Stimulated activated CD8-positive, alpha-beta memory T cell treated with anti-CD3 and anti-CD28 coated beads, Interleukin-12 subunit alpha, Interleukin-12 subunit beta, amount 100 ng/mL, for 1 hour (primary cell): ENCODE measurements around the gene CFAP107.

Source experiments
- DNase-seq: peaks from one replicate; pipeline ENCODE4 v3.0.0-alpha.2; 2020; ENCODE audit warnings: low read depth

CFAP107 gene

GRCh38 chr1:12741946-12742345 lies 4.1 kb upstream of the CFAP107 start:
- DNase-seq: no peak

GRCh38 chr1:12745126-12745991 lies 641 bp upstream of the CFAP107 start:
- no peak for DNase-seq

- DNase-seq: no peak
Observed at GRCh38 chr1:12748778-12749355, 2.9 kb downstream of the CFAP107 start.

- no peak for DNase-seq
Observed at GRCh38 chr1:12754738-12755137, 8.7 kb downstream of the CFAP107 start.

- no peak for DNase-seq
Observed at GRCh38 chr1:12756273-12756672, 10.3 kb downstream of the CFAP107 start.

GRCh38 chr1:12756768-12757413 lies 10.9 kb downstream of the CFAP107 start:
- DNase-seq: no peak

GRCh38 chr1:12757836-12758235 lies 11.8 kb downstream of the CFAP107 start:
- no peak for DNase-seq

- DNase-seq: no peak
Observed at GRCh38 chr1:12760256-12760795, 14.3 kb downstream of the CFAP107 start.

GRCh38 chr1:12761781-12762180 lies 15.8 kb downstream of the CFAP107 start:
- no peak for DNase-seq

- DNase-seq: no peak
Observed at GRCh38 chr1:12762766-12763165, 16.8 kb downstream of the CFAP107 start.

- no peak for DNase-seq
Observed at GRCh38 chr1:12763479-12763878, 17.5 kb downstream of the CFAP107 start.

- no peak for DNase-seq
Observed at GRCh38 chr1:12764016-12764415, 18.0 kb downstream of the CFAP107 start.

GRCh38 chr1:12769031-12769430 lies 23.0 kb downstream of the CFAP107 start:
- DNase-seq: no peak

- no peak for DNase-seq
Observed at GRCh38 chr1:12769976-12770505, 24.0 kb downstream of the CFAP107 start.

- DNase-seq: no peak
Observed at GRCh38 chr1:12770620-12771019, 24.6 kb downstream of the CFAP107 start.

- DNase-seq: no peak
Observed at GRCh38 chr1:12771186-12771585, 25.2 kb downstream of the CFAP107 start.

GRCh38 chr1:12772520-12772919 lies 26.5 kb downstream of the CFAP107 start:
- no peak for DNase-seq

- DNase-seq: no peak
Observed at GRCh38 chr1:12773438-12773837, 27.4 kb downstream of the CFAP107 start, which contains the start of gene PRAMEF12. PRAMEF12 (plus strand) TSS chr1:12773738; CDS start chr1:12774868, 1,130 bp downstream.

GRCh38 chr1:12774801-12775345 lies 28.9 kb downstream of the CFAP107 start:
- DNase-seq: no peak

- DNase-seq: no peak
Observed at GRCh38 chr1:12775443-12775842, 29.4 kb downstream of the CFAP107 start.

- no peak for DNase-seq
Observed at GRCh38 chr1:12776801-12777557, 31.0 kb downstream of the CFAP107 start.
